Glutamatergic neuron (in vitro differentiated cells): Measurements from ENCODE around the gene GATAD2B. TPM values are rescaled to one million over a fixed set of nuclear protein-coding genes. Genes with fewer than 3 reads are reported as not detected.
A peak's percentile ranks its signal among the peaks of the same experiment; 100 is the strongest.

Experiments
- DNase-seq: peaks from one replicate; pipeline ENCODE4 v3.0.0; 2022
- H3K27ac Mint-ChIP-seq: one replicate; pipeline ENCODE4 v1.8.0; 2020; ENCODE audit warnings: mild to moderate bottlenecking, mixed read lengths, inconsistent platforms; ENCODE audit not compliant: unreplicated experiment
- H3K27me3 Mint-ChIP-seq: one replicate; pipeline ENCODE4 v1.8.0; 2020; ENCODE audit warnings: mild to moderate bottlenecking, moderate library complexity, mixed read lengths, inconsistent platforms; ENCODE audit not compliant: unreplicated experiment
- H3K36me3 Mint-ChIP-seq: one replicate; pipeline ENCODE4 v1.8.0; 2020; ENCODE audit warnings: mild to moderate bottlenecking, mixed read lengths, inconsistent platforms; ENCODE audit not compliant: unreplicated experiment
- H3K4me1 Mint-ChIP-seq: one replicate; pipeline ENCODE4 v1.8.0; 2020; ENCODE audit warnings: mild to moderate bottlenecking, low read depth, mixed read lengths, inconsistent platforms; ENCODE audit not compliant: unreplicated experiment
- H3K4me3 Mint-ChIP-seq: one replicate; pipeline ENCODE4 v1.8.0; 2020; ENCODE audit warnings: mild to moderate bottlenecking, mixed read lengths, inconsistent platforms; ENCODE audit not compliant: unreplicated experiment
- H3K9me3 Mint-ChIP-seq: one replicate; pipeline ENCODE4 v1.8.0; 2020; ENCODE audit warnings: mild to moderate bottlenecking, moderate library complexity, mixed read lengths, inconsistent platforms; ENCODE audit not compliant: unreplicated experiment
- microRNA-seq: library from miRNA; unstranded; fragments of <30 nt; microRNA quantifications from one replicate; pipeline ENCODE4, GENCODE V29; 2020; ENCODE audit not compliant: unreplicated experiment
- total RNA-seq: library from RNA; stranded (reverse); fragmentation: NEBNext Ultra II Directional; extraction: Animal tissue kit (Norgen Biotek cat#: 25700); gene quantifications from one replicate; pipeline ENCODE4 v1.2.1, GENCODE V29; 2021; ENCODE audit not compliant: unreplicated experiment
- TF ChIP-seq, protein P1 (sequence below): fragments of 200-600 bp; sonication (generic); IDR thresholded peaks from one replicate; pipeline ENCODE4 v1.5.0; 2021; ENCODE audit not compliant: partially characterized antibody, unreplicated experiment

Gene GATAD2B
- total RNA-seq, 1 donor from 2014 or later: 57.6 TPM

DNA sequence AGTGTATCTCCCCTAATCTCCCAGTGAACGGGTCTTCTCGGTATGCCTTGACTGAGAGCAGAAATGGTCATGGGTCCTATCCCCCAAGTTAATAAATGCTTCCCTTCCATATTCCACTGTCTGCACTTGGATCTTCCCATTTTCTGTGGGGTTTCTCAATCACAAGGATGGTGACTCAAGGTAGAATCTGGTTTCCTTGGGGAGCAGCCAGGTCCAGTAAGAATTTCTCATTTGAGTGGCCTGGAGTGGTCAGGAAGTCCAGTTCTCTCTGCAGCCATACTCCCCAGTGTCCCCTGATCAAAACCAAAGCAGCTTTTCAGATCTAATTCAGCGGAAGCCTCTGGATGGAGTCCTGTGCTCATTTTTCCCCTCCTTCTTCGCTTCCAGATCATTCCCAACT lies 162.3 kb downstream of the GATAD2B start:
- Mint-ChIP-seq H3K36me3 (peaks cover 10% of the 10 kb centered on the region), H3K9me3 (no peaks in the 10 kb centered on the region), H3K4me1 (no peaks in the 10 kb centered on the region), H3K4me3 (no peak overlapping the region), H3K27me3 (peaks cover 5% of the 10 kb centered on the region), H3K27ac (no peak overlapping the region)
- TF ChIP-seq, protein P1, sequence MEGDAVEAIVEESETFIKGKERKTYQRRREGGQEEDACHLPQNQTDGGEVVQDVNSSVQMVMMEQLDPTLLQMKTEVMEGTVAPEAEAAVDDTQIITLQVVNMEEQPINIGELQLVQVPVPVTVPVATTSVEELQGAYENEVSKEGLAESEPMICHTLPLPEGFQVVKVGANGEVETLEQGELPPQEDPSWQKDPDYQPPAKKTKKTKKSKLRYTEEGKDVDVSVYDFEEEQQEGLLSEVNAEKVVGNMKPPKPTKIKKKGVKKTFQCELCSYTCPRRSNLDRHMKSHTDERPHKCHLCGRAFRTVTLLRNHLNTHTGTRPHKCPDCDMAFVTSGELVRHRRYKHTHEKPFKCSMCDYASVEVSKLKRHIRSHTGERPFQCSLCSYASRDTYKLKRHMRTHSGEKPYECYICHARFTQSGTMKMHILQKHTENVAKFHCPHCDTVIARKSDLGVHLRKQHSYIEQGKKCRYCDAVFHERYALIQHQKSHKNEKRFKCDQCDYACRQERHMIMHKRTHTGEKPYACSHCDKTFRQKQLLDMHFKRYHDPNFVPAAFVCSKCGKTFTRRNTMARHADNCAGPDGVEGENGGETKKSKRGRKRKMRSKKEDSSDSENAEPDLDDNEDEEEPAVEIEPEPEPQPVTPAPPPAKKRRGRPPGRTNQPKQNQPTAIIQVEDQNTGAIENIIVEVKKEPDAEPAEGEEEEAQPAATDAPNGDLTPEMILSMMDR: no peak
- DNase-seq: no peak

Small RNA genes lying within 50 kb of the gene (microRNA-seq; reads per million reads assigned to microRNA genes)
- 3.2 reads per million, percentile 23 among the genes with 10 or more reads in this experiment for gene MIR6737

Other genes with a start within 250 kb of the GATAD2B start
- not detected for gene NPR1, start 244.3 kb downstream of the GATAD2B start, total RNA-seq
- gene INTS3, start 194.9 kb downstream of the GATAD2B start, total RNA-seq: 56.7 TPM
- gene SLC27A3, start 147.6 kb downstream of the GATAD2B start, total RNA-seq: 10.8 TPM
- gene DENND4B, start 23.7 kb upstream of the GATAD2B start, total RNA-seq: 72.9 TPM
- gene CRTC2, start 35.6 kb upstream of the GATAD2B start, total RNA-seq: 47.3 TPM
- 28.1 TPM for gene SLC39A1, start 40.6 kb upstream of the GATAD2B start, total RNA-seq
- 14.3 TPM for gene CREB3L4, start 44.9 kb upstream of the GATAD2B start, total RNA-seq
- gene JTB, start 54.7 kb upstream of the GATAD2B start, total RNA-seq: 48.6 TPM
- gene RAB13, start 63.4 kb upstream of the GATAD2B start, total RNA-seq: 29.9 TPM
- 881 TPM for gene RPS27, start 67.8 kb upstream of the GATAD2B start, total RNA-seq
- gene NUP210L, start 232.1 kb upstream of the GATAD2B start, total RNA-seq: 0.10 TPM